Thoracic aorta (tissue), 2 donors: ENCODE results near the gene DHRS12. TPM values are rescaled to one million over a fixed set of nuclear protein-coding genes. Genes with fewer than 3 reads are reported as not detected.

ENCODE experiments used
- ATAC-seq: fragments of 150-250 bp; one replicate; pipeline ENCODE4 v1.8.0; 2017; ENCODE audit warnings: low read depth; ENCODE audit not compliant: insufficient number of reproducible peaks, low FRiP score
- DNase-seq: peaks from one replicate; pipeline ENCODE4 v3.0.0-alpha.2; 2020; ENCODE audit warnings: low spot score
- H3K27ac ChIP-seq, 2 donors: fragments of 200-600 bp; sonication (generic); 1 replicate in 1 of 2; 2 replicates in 1 of 2; pipeline ENCODE4 v1.5.1; 2016; ENCODE audit warnings: mild to moderate bottlenecking in 2 of 2, moderate library complexity in 2 of 2
- H3K27me3 ChIP-seq: fragments of 200-600 bp; sonication (generic); replicated peaks from 2 replicates; pipeline ENCODE4 v1.6.0; 2016; ENCODE audit warnings: mild to moderate bottlenecking; ENCODE audit not compliant: insufficient read depth
- H3K36me3 ChIP-seq: fragments of 200-600 bp; sonication (generic); one replicate; pipeline ENCODE4 v1.5.1; 2016
- H3K4me1 ChIP-seq, 2 donors: fragments of 200-600 bp; sonication (generic); 1 replicate in 1 of 2; 2 replicates in 1 of 2; pipeline versions ENCODE4 v1.5.1 to v1.6.0; 2016; ENCODE audit warnings: low read depth in 2 of 2, mild to moderate bottlenecking in 1 of 2; ENCODE audit not compliant: control insufficient read depth in 1 of 2
- H3K4me3 ChIP-seq: fragments of 200-600 bp; sonication (generic); 2 replicates; pipeline ENCODE4 v1.5.1; 2016; ENCODE audit warnings: mild to moderate bottlenecking
- H3K9me3 ChIP-seq: fragments of 200-600 bp; sonication (generic); 2 replicates; pipeline ENCODE4 v1.5.1; 2016
- total RNA-seq, 2 donors: library from RNA; depleted of rRNA; stranded (reverse); fragments of >200 nt; gene quantifications; one replicate each; pipeline versions ENCODE4 v1.1.0 to v1.2.3, GENCODE V29; 2016
- TF ChIP-seq, protein P1 (sequence below): fragments of 200-600 bp; sonication (generic); IDR thresholded peaks from one replicate; pipeline ENCODE4 v1.5.1; 2019; ENCODE audit warnings: antibody characterized with exemption

The DHRS12 gene
- total RNA-seq, 2 donors from 2014 or later = 4.9 to 13.3 TPM

DNA sequence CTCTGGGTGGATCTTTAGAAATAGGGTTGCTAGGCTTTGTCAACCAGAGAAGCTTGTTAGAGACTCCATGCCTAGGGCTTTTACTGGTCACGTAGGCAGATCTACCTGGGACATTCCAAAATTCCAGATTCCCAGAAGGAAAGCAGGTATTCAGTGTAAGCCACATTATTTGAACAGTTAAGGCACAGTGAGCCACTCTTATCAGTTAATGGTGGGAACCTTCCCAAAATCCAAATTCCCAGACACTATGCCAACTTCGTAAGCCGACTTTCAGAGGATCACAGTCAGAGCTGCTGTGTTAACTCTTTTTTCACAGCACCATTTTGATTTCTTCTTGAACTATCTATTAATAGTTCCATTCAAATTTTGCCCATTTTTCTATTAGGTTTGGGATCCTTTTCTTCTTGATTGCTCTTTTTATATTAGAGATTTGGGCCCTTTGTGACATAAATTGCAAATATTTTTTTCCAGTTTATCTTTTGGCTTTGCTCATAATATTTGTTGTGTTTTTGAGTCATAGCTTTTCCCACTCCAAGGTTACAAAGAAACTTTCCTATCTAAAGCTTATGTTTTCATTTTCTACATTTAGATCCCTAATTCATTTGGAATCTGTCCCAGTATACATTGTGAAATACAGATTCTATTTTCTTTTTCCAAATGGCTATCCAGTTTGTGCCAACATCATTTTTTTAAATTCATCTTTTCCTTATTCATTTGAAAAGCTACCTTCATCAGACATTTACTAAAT, 77.3 kb downstream of the DHRS12 start:
- ATAC-seq (no peak), DNase-seq (no peak)
- TF ChIP-seq, protein P1, sequence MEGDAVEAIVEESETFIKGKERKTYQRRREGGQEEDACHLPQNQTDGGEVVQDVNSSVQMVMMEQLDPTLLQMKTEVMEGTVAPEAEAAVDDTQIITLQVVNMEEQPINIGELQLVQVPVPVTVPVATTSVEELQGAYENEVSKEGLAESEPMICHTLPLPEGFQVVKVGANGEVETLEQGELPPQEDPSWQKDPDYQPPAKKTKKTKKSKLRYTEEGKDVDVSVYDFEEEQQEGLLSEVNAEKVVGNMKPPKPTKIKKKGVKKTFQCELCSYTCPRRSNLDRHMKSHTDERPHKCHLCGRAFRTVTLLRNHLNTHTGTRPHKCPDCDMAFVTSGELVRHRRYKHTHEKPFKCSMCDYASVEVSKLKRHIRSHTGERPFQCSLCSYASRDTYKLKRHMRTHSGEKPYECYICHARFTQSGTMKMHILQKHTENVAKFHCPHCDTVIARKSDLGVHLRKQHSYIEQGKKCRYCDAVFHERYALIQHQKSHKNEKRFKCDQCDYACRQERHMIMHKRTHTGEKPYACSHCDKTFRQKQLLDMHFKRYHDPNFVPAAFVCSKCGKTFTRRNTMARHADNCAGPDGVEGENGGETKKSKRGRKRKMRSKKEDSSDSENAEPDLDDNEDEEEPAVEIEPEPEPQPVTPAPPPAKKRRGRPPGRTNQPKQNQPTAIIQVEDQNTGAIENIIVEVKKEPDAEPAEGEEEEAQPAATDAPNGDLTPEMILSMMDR = no peak
- H3K27ac ChIP-seq = peak overlapping the region; percentile 46 to 69
- H3K4me3 ChIP-seq = peak overlapping the region; percentile 4
- H3K36me3 ChIP-seq = no peaks in the 10 kb centered on the region
- H3K4me1 ChIP-seq = peaks cover 37 to 89% of the 10 kb centered on the region in 2 donors
- no peaks in the 10 kb centered on the region for H3K9me3 ChIP-seq
- H3K27me3 ChIP-seq = no peaks in the 10 kb centered on the region

DNA sequence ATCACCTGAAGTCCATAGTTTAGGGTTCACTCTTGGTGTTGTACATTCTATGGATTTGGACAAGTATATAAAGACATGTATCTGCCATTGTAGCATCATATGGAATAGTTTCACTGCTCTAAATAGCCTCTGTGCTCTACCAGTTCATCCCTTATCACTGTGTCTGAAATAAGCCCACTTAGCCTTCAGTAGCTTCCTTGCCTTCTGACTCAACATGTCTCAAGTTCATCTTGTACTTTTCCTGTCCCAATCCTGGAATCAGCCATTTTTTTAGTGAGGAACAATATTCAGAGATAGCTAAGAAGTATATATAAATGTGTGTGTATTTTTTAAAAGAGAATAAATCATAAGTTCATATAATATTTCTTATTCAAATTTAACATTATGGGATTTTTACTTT, 79.2 kb downstream of the DHRS12 start:
- Histone ChIP-seq H3K27ac (no peak overlapping the region), H3K36me3 (no peaks in the 10 kb centered on the region), H3K27me3 (no peaks in the 10 kb centered on the region), H3K4me1 (peaks cover 23 to 80% of the 10 kb centered on the region in 2 donors), H3K4me3 (no peak overlapping the region), H3K9me3 (no peaks in the 10 kb centered on the region)
- TF ChIP-seq, protein P1 = no peak
- ATAC-seq = no peak
- DNase-seq = no peak

DNA sequence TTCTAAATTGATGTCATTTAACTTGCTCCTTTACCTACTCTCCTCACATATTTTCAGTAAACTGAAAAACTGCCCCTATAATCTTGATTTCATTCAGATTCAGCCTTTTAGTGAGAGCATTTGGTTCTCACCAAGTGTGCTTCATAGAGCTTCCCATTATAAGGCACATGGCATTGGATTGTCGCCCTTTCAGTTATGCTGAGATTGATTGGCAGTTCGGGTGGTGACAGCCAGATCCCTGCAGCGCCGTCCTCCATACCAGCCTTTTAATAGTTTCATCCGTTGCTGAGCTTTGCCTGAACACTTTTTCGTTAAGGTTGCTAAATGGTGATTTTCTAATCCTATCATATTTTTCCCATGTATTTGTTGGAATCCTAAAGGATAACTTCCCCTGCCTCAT, 80.4 kb downstream of the DHRS12 start:
- TF ChIP-seq, protein P1 = no peak
- H3K4me1 ChIP-seq = peaks cover 18 to 68% of the 10 kb centered on the region in 2 donors
- no peaks in the 10 kb centered on the region for H3K27me3 ChIP-seq
- no peaks in the 10 kb centered on the region for H3K9me3 ChIP-seq
- H3K4me3 ChIP-seq = no peak overlapping the region
- H3K27ac ChIP-seq = peak overlapping the region; percentile 15 to 68
- no peaks in the 10 kb centered on the region for H3K36me3 ChIP-seq
- DNase-seq = no peak
- ATAC-seq = no peak

DNA sequence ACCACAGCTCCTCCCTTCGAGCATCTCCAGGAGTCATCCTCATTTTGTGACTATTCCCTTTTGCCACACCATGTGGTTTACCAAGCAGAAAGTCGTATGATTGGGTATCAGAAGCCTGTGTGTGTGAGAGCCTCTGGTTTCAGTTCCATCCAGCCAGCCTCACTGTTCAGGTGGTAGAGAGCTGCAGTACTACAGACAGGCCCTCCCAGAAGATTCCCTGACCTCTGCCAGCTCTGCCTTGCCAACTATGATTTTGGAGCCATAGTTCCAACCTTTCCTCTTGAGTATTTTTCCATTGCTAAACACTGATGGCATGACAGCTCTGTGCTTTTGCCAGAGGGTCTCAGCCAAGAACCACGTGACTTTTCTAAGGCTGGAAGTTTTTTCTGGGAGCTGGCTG, 82.5 kb downstream of the DHRS12 start:
- Histone ChIP-seq H3K9me3 (no peaks in the 10 kb centered on the region), H3K36me3 (no peaks in the 10 kb centered on the region), H3K4me1 (peaks cover 11 to 48% of the 10 kb centered on the region in 2 donors), H3K27ac (peak overlapping the region; percentile 63 to 68), H3K27me3 (no peaks in the 10 kb centered on the region), H3K4me3 (no peak overlapping the region)
- DNase-seq (no peak), ATAC-seq (peak; percentile 58)
- TF ChIP-seq, protein P1 = no peak

DNA sequence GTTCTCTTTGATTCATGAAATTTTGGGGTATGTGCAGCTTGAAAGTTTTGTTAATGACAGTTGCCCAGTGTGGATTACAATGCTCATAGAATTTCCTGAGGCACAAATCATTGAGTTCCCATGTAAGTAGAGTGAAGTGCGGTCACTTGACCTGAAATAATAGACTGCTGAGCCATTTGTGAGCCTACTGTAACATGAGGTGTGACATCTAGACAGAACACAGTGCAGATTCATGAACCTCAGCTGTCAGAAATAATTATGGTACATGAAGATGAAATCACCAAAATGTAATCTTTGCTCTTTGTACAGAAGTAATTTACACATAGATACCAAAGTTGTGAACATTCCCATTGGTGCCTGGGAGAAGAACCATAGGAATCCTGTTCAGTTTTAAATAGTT, 84.6 kb downstream of the DHRS12 start:
- Histone ChIP-seq H3K4me1 (peaks cover 11 to 36% of the 10 kb centered on the region in 2 donors), H3K36me3 (no peaks in the 10 kb centered on the region), H3K4me3 (no peak overlapping the region), H3K27ac (no peak overlapping the region), H3K27me3 (no peaks in the 10 kb centered on the region), H3K9me3 (no peaks in the 10 kb centered on the region)
- no peak for DNase-seq
- TF ChIP-seq, protein P1 = no peak
- ATAC-seq = no peak

Other genes starting within 250 kb of the DHRS12 start
- 10 to 100 TPM; 14.6 to 19.3 TPM for gene WDFY2, start 219.7 kb downstream of the DHRS12 start, total RNA-seq
- gene TMEM272, start 41.0 kb upstream of the DHRS12 start, total RNA-seq = not detected
- gene CCDC70, start 57.8 kb upstream of the DHRS12 start, total RNA-seq = not detected
- gene ATP7B, start 207.3 kb upstream of the DHRS12 start, total RNA-seq = 1 to 10 TPM; 6.8 to 7.1 TPM
- gene ALG11, start 208.2 kb upstream of the DHRS12 start, total RNA-seq = 10 to 100 TPM; 20.7 to 30.3 TPM
- gene UTP14C, start 220.5 kb upstream of the DHRS12 start, total RNA-seq = 10 to 100 TPM; 13.9 to 26.0 TPM